HG03196 (cell line): Measurements from ENCODE around the gene CDH13.

Experiments
- ATAC-seq: cut with Tn5 transposase; IDR thresholded peaks from one replicate; pipeline ENCODE4 v1.9.1; 2021; ENCODE audit not compliant: unreplicated experiment

The CDH13 gene

GRCh38 chr16:82773018-82773417 is 146.2 kb downstream of the CDH13 start:
- ATAC-seq: no peak

- ATAC-seq: no peak
Observed at GRCh38 chr16:82776470-82777146, 149.8 kb downstream of the CDH13 start.

DNA sequence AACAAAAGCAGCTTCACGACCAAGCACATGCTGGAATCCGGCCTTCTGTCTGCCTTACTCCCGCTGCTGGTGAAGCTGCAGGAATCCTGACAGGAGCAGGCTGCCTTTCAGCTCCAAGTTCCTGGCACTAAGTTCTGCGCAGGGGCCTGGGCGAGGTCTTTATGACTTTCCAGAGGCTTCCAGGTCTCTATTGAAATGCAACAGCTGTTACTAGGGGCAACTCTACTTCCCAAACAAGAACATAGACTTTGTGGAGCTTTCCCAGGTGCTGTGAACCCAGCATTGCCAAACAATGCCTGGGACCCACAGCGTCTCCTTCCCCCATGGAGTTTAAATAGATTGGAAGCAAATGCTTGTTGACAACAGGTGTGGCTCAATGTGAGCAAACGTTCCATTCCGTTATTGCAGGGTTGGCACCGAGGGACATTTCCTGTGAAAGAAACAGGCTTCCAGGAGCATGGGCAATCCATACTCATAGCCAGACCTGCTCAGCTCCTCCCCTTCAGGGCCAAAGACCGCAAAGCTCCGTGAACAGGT is 156.0 kb downstream of the CDH13 start:
- no peak for ATAC-seq

- ATAC-seq: no peak
Observed at GRCh38 chr16:82783933-82784572, 157.3 kb downstream of the CDH13 start.

GRCh38 chr16:82784573-82784968 is 157.8 kb downstream of the CDH13 start:
- no peak for ATAC-seq

GRCh38 chr16:82788225-82788624 is 161.5 kb downstream of the CDH13 start:
- ATAC-seq: no peak

DNA sequence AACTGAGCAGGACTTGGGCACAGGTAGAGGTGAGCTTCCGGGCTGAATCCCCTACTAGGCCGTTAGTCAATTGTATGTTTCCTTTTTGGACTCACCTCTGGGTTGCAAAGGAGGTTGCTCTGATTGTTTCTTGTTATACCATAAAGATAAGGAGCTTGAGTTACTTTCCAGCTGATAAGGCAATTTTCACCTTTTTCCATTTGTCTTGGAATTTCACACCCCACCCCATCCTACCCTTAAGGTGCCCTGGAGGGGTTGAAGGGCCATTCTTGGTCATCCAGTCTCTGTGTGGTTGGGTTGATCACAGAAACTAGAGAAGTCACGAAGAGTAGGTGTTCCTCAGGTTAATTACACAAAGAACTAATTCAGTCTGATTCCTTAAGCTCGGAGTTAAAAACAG is 162.2 kb downstream of the CDH13 start:
- ATAC-seq: no peak

GRCh38 chr16:82792693-82793092 is 165.9 kb downstream of the CDH13 start:
- no peak for ATAC-seq

- no peak for ATAC-seq
Observed at GRCh38 chr16:82793528-82794245, 166.9 kb downstream of the CDH13 start.

- no peak for ATAC-seq
Observed at GRCh38 chr16:82796047-82796446, 169.3 kb downstream of the CDH13 start.

GRCh38 chr16:82801361-82801760 is 174.6 kb downstream of the CDH13 start:
- no peak for ATAC-seq

DNA sequence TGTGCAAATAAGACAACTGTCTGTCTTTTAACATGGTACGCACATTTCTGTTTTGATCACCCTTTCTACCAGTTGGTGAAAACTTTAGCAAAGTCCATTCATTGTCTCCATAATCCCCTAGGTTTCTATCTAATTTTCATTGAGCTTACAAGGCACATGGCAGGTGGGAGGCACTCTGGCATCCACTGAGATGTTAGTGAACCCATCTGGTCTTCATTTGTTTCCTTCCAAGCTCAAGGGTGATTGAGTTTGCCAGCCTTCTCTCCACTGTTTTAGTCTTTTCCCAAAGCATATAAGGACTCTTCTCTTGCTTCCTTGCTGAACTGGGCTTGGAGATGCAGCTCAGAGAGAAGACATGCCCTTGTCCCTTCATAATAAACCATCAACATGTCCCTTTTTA is 179.1 kb downstream of the CDH13 start:
- ATAC-seq: no peak

- ATAC-seq: no peak
Observed at GRCh38 chr16:82807311-82807710, 180.5 kb downstream of the CDH13 start.

GRCh38 chr16:82808036-82808435 is 181.3 kb downstream of the CDH13 start:
- ATAC-seq: no peak

- ATAC-seq: no peak
Observed at GRCh38 chr16:82810077-82810476, 183.3 kb downstream of the CDH13 start.

DNA sequence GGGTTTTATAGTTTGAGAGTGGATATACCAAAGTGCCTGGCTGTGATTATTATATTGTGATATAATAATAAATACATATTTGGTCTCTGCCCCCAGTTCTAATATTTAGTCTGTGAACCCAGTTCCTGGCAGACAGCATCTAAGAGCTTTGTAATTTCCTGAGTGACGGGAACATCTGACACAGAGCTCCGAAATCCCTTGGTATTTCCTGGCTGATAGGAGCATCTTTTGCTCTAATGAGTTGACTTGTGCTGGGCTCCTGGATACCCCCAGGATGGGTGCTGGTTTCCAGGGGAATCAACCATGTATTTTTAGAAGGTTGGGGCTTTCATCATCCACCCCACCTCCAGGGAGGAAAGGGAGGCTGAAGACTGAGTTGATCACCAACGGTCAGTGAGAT is 187.3 kb downstream of the CDH13 start:
- no peak for ATAC-seq

DNA sequence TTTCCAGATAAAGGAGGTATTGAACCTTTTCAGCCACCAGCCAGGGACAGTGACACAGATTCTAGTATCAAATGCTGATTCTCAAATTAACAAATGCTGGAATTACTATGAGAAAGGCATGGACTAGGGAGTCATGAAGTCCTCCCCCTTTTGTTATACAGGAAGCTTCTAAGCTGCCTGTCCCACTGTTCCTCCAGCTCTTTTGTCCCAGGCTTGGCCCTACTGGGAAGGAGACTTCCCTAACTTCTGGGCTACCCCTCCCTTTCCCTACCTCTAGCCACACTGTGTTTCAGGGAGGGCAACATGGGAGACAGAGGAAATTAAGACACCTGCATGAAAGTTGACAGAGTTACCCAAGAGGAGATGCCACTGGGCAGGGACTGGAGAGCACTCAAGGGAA is 192.5 kb downstream of the CDH13 start:
- no peak for ATAC-seq

DNA sequence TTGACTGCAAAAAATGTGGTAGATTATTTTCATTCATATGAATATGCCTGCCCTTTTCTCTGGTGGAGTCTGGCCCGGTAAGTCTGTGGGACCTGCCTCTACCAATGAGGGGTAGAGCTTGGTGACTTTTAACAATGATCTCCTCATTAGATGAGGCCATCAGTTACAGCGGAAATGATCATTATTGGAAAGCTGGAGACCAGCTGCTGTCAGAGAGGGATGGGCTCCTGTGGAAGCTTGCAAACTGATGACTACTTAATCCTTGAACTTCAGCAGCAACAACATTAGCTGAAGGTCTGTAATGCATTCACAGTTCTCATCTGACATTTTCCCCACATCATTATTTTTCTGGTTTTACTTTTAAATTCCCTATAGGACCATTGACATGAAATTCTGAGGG is 194.1 kb downstream of the CDH13 start:
- no peak for ATAC-seq

- no peak for ATAC-seq
Observed at GRCh38 chr16:82824408-82824807, 197.6 kb downstream of the CDH13 start.

DNA sequence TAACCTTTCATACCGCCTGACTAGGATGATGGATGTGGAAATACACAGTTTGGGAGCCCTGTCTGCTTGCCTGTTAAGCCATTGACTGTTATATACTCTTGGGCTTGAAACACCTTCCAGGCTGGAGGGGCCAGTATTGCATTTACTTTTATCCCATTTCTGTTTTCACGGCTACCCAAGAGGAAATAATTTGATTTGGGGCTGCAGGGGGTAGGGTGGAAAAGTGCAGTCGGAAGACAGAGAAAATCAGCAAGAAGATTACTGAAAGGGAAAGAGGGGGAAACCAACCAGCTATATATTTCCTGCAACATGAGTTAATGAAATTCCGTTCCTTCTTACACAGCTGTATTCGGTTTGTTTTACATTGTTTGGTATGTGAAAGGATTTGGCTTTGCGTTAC is 202.5 kb downstream of the CDH13 start:
- no peak for ATAC-seq

DNA sequence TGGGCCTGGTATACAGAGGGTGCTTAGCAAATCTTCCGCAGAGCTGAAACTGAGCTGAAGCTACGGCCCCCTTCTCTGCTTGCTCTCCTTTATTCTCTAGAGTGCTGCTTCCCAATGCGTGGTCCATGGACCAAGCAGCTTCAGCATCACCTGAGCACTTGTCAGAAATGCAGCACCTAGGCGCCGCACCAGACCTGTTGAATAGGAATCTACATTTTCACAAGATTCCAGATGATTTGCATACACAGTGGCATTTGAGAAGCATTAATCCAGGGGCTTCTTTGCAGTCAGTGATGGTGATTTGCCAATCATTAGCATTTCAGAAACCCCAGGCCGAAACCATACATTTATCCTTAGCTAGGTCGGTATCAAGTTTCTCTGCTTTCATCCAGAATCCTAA is 204.2 kb downstream of the CDH13 start:
- ATAC-seq: no peak

GRCh38 chr16:82832821-82833220 is 206.1 kb downstream of the CDH13 start:
- no peak for ATAC-seq
